K562 (cell line): ENCODE results near the gene MPC1. TPM values are rescaled to one million over a fixed set of nuclear protein-coding genes. Genes with fewer than 3 reads are reported as not detected.
A peak's percentile ranks its signal among the peaks of the same experiment; 100 is the strongest.

Experiments used
- ATAC-seq: fragments of 200-7000 bp; cut with Tn5 transposase; 3 replicates; pipeline ENCODE4 v1.9.1; 2020; ENCODE audit warnings: moderate library complexity
- BruUV-seq: library from RNA; stranded (reverse); fragments of 400-500 nt; replicated peaks from 2 replicates; lab custom pipeline; 2021; lab: Mats Ljungman, UMichigan
- CTCF ChIA-PET: fragments of 300-600 bp; formaldehyde crosslinking; extraction: SDS; loops from one replicate; lab custom pipeline; 2021; ENCODE audit warnings: low intra/inter-chr PET ratio; lab: Yijun Ruan, JAX
- POLR2A ChIA-PET: fragments of 300-600, 350-650 bp; sonication (Branson Sonifier 250); formaldehyde crosslinking; extraction: SDS; loops from one replicate; lab custom pipeline; 2021; ENCODE audit warnings: antibody characterized with exemption, inconsistent platforms; lab: Yijun Ruan, JAX
- DNase-seq, 4 experiments: peaks; one replicate each; pipeline versions ENCODE4 v3.0.0 to v3.0.0-alpha.2; 2011 to 2018; ENCODE audit warnings: low spot score in 3 of 4, mixed read lengths in 3 of 4; ENCODE audit errors: extremely low read depth in 1 of 4
- FAIRE-seq: peaks from 2 replicates; lab custom pipeline; 2011; peaks lifted over from hg19 to GRCh38; lab: Jason Lieb, UNC
- H2AFZ ChIP-seq: 2 replicates; pipeline ENCODE4 v1.6.0; 2011; ENCODE audit warnings: low read depth, low read length, control low read depth, inconsistent platforms
- H3K27ac ChIP-seq: fragments of 200-600 bp; 3 replicates; pipeline ENCODE4 v1.8.0; 2011; ENCODE audit warnings: low read depth, mild to moderate bottlenecking, control low read depth, inconsistent platforms, low read length, moderate library complexity, mixed read lengths; ENCODE audit errors: extremely low read depth
- H3K27me3 ChIP-seq, 2 experiments: fragments of 300-600 bp in 1 of 2; 2 replicates in 1 of 2; 3 replicates in 1 of 2; pipeline versions ENCODE4 v1.6.0 to v1.8.0; 2011; ENCODE audit warnings: inconsistent platforms in 2 of 2, low read length in 2 of 2, mild to moderate bottlenecking in 1 of 2, mixed read lengths in 1 of 2, moderate library complexity in 1 of 2; ENCODE audit not compliant: control insufficient read depth in 2 of 2, insufficient read depth in 2 of 2
- H3K36me3 ChIP-seq: fragments of 300-600 bp; 3 replicates; pipeline ENCODE4 v1.8.0; 2011; ENCODE audit warnings: mild to moderate bottlenecking, low read length, inconsistent platforms; ENCODE audit not compliant: control insufficient read depth, insufficient read depth
- H3K4me1 ChIP-seq, 2 experiments: fragments of 200-600 bp in 1 of 2; replicated peaks in 1 of 2; 2 replicates in 1 of 2; 3 replicates in 1 of 2; pipeline versions ENCODE4 v1.5.1 to v1.8.0; 2011; ENCODE audit warnings: inconsistent platforms in 2 of 2, low read length in 2 of 2, mild to moderate bottlenecking in 1 of 2, mixed read lengths in 1 of 2, moderate library complexity in 1 of 2; ENCODE audit not compliant: control insufficient read depth in 2 of 2, insufficient read depth in 2 of 2
- H3K4me2 ChIP-seq: 2 replicates; pipeline ENCODE4 v1.6.1; 2011; ENCODE audit warnings: low read length, control low read depth, inconsistent platforms, mixed read lengths; ENCODE audit not compliant: insufficient read depth
- H3K4me3 ChIP-seq: fragments of 200-600 bp; sonication (generic), shearing (Covaris generic); 2 replicates; pipeline ENCODE4 v1.5.1; 2016; ENCODE audit warnings: control low read depth, inconsistent platforms
- H3K79me2 ChIP-seq: fragments of 200-600 bp; 3 replicates; pipeline ENCODE4 v1.8.0; 2011; ENCODE audit warnings: low read length, inconsistent platforms; ENCODE audit not compliant: control insufficient read depth, insufficient read depth
- H3K9ac ChIP-seq, 2 experiments: 2 replicates each; pipeline versions ENCODE4 v1.6.0 to v1.6.1; 2011; ENCODE audit warnings: low read depth in 2 of 2, low read length in 2 of 2, control low read depth in 1 of 2, inconsistent platforms in 1 of 2, mild to moderate bottlenecking in 1 of 2, mixed read lengths in 1 of 2; ENCODE audit not compliant: insufficient read depth in 1 of 2
- H3K9me1 ChIP-seq: one replicate; pipeline ENCODE4 v1.6.0; 2011; ENCODE audit warnings: inconsistent platforms, mild to moderate bottlenecking, low read length, moderate library complexity; ENCODE audit not compliant: control insufficient read depth, insufficient read depth
- H3K9me3 ChIP-seq: replicated peaks from 2 replicates; pipeline ENCODE4 v1.5.1; 2011; ENCODE audit warnings: low read depth, low read length, inconsistent platforms; ENCODE audit not compliant: control insufficient read depth, insufficient read depth
- H4K20me1 ChIP-seq: replicated peaks from 2 replicates; pipeline ENCODE4 v1.6.1; 2011; ENCODE audit warnings: low read length, inconsistent platforms, mixed read lengths; ENCODE audit not compliant: control insufficient read depth, insufficient read depth
- ARID1B ChIP-seq: fragments of 450-650 bp; IDR thresholded peaks from 2 replicates; pipeline ENCODE4 v1.6.1; 2016; ENCODE audit warnings: antibody characterized with exemption, mild to moderate bottlenecking, inconsistent platforms
- CBFA2T3 ChIP-seq: fragments of 450-650 bp; IDR thresholded peaks from 2 replicates; pipeline ENCODE4 v1.6.1; 2017
- CBX2 ChIP-seq: fragments of 200-600 bp; sonication (generic); IDR thresholded peaks from one replicate; pipeline ENCODE4 v1.6.1; 2012; ENCODE audit warnings: mild to moderate bottlenecking, low read length, inconsistent platforms; ENCODE audit not compliant: insufficient read depth, poor library complexity, severe bottlenecking
- ELK3 ChIP-seq: fragments of 450-650 bp; formaldehyde crosslinking; IDR thresholded peaks from 2 replicates; pipeline ENCODE4 v1.4.0; 2020; ENCODE audit warnings: mild to moderate bottlenecking
- GABPB2 ChIP-seq: fragments of 250-450 bp; sonication (Bioruptor Pico); conservative IDR thresholded peaks from 2 replicates; pipeline ENCODE4 v1.5.1; 2021; ENCODE audit warnings: mild to moderate bottlenecking
- HCFC1 ChIP-seq: IDR thresholded peaks from 2 replicates; pipeline ENCODE4 v1.6.1; 2012; ENCODE audit warnings: low read depth, low read length, improper control_type of control experiment
- HIVEP1 ChIP-seq: fragments of 250-450 bp; sonication (Bioruptor Pico); IDR thresholded peaks from 2 replicates; pipeline ENCODE4 v1.4.0; 2020; ENCODE audit warnings: mild to moderate bottlenecking
- MTA1 ChIP-seq: fragments of 450-650 bp; IDR thresholded peaks from 2 replicates; pipeline ENCODE4 v1.6.1; 2017; ENCODE audit warnings: borderline replicate concordance
- NFATC3 ChIP-seq: fragments of 450-650 bp; IDR thresholded peaks from 2 replicates; pipeline ENCODE4 v1.6.1; 2017; ENCODE audit warnings: mild to moderate bottlenecking
- PATZ1 ChIP-seq: fragments of 250-450 bp; sonication (Bioruptor Pico); IDR thresholded peaks from 2 replicates; pipeline ENCODE4 v1.5.0; 2020; ENCODE audit warnings: mild to moderate bottlenecking, borderline replicate concordance
- PRPF4 ChIP-seq: fragments of 200-400 bp; formaldehyde crosslinking; IDR thresholded peaks from one replicate; pipeline ENCODE4 v1.6.1; 2017; ENCODE audit warnings: low read length, low read depth, mild to moderate bottlenecking; ENCODE audit not compliant: insufficient read depth, poor library complexity, severe bottlenecking
- SMARCA4 ChIP-seq: fragments of 450-650 bp; IDR thresholded peaks from 2 replicates; pipeline ENCODE4 v1.6.1; 2016
- STAG1 ChIP-seq: sonication (generic); formaldehyde crosslinking; IDR thresholded peaks from 2 replicates; pipeline ENCODE4 v1.5.0; 2020; ENCODE audit warnings: missing genetic modification reagents, borderline replicate concordance
- TGIF2 ChIP-seq: sonication (generic); formaldehyde crosslinking; IDR thresholded peaks from 2 replicates; pipeline ENCODE4 v1.8.1; 2022; ENCODE audit warnings: mild to moderate bottlenecking, missing genetic modification reagents, moderate library complexity
- UBTF ChIP-seq, 2 experiments: IDR thresholded peaks; 2 replicates each; pipeline ENCODE4 v1.6.1; 2012; ENCODE audit warnings: improper control_type of control experiment in 2 of 2, low read depth in 2 of 2, low read length in 2 of 2, borderline replicate concordance in 1 of 2
- XRCC3 ChIP-seq: fragments of 450-650 bp; IDR thresholded peaks from 2 replicates; pipeline ENCODE4 v1.6.1; 2017; ENCODE audit warnings: mild to moderate bottlenecking, moderate library complexity
- XRCC4 ChIP-seq: IDR thresholded peaks from one replicate; pipeline ENCODE4 v1.6.1; 2011; ENCODE audit not compliant: insufficient read depth, insufficient read length; ENCODE audit errors: extremely low read depth
- ZNF174 ChIP-seq: fragments of 250-450 bp; sonication (Bioruptor Pico); IDR thresholded peaks from 2 replicates; pipeline ENCODE4 v1.4.0; 2020; ENCODE audit warnings: mild to moderate bottlenecking
- WGBS: fragments of 100-300 bp; shearing (Covaris generic); methylation state at CpG from one replicate; pipeline ENCODE4 v1.1.6; 2016; ENCODE audit warnings: low coverage, mixed read lengths; ENCODE audit not compliant: insufficient coverage; ENCODE audit errors: missing lambda C conversion rate; 5-methylcytosine and 5-hydroxymethylcytosine counted together
- in situ Hi-C: fragments of 300-500 bp; cut with MboI; formaldehyde crosslinking; loops from 4 replicates; pipeline ENCODE4 v1.15.0; 2018; ENCODE audit warnings: inconsistent platforms, mixed read lengths
- intact Hi-C: fragments of 100-400 bp; cut with micrococcal nuclease; formaldehyde crosslinking; loops from 2 replicates; pipeline ENCODE4 v1.14.2; 2022
- polyA plus RNA-seq, 8 experiments: library from polyadenylated mRNA; depleted of rRNA in 4 of 8; stranded (reverse) in 5 of 8; unstranded in 3 of 8; fragments of >200 nt; fragmentation: Nextera tagmentation in 2 of 8; fragmentation: Illumina TruSeq in 1 of 8; extraction: Ambion mirVana in 2 of 8; extraction: Trizol in 1 of 8; gene quantifications; 2 replicates each; pipeline versions ENCODE4 v1.2.1 to v1.2.3, GENCODE V29; 2011 to 2014; ENCODE audit warnings: inconsistent platforms in 1 of 8, missing spikeins in 1 of 8
- total RNA-seq, 7 experiments: library from RNA; depleted of rRNA in 6 of 7; stranded (reverse); fragments of >200 nt in 6 of 7; fragmentation: Illumina TruSeq in 2 of 7; extraction: Trizol in 2 of 7; gene quantifications; 2 replicates each; pipeline versions ENCODE4 v1.2.1 to v1.2.3, GENCODE V29; 2011 to 2021; ENCODE audit warnings: low replicate concordance in 1 of 7

Gene MPC1
- total and polyA plus RNA-seq, 9 of the 15 experiments (the other 6 are each of a cell fraction or from before 2014, with no cell fraction given): 78.6 to 185 (median 138) TPM

GRCh38 chr6:166360243-166361076 lies 22.3 kb downstream of the MPC1 start:
- DNase-seq (no peak), FAIRE-seq (no peak), ATAC-seq (peak; percentile 70)
- H3K4me3 ChIP-seq: no peak overlapping the region
- H3K9me3 ChIP-seq: no peaks in the 10 kb centered on the region
- no peak overlapping the region; the same call in 1 of the 2 replicates for H2AFZ ChIP-seq
- no peaks in the 10 kb centered on the region; a peak in 1 of 5 replicates for H3K4me1 ChIP-seq
- H3K4me2 ChIP-seq: no peak overlapping the region
- 11% methylated on average over 8 of the region's 8 CpGs for WGBS
- H4K20me1 ChIP-seq: no peaks in the 10 kb centered on the region
- H3K27me3 ChIP-seq: peaks cover 0 to 8% of the 10 kb centered on the region in 2 experiments; a peak in 2 of 5 replicates
- ChIA-PET CTCF (no interaction called here), POLR2A (interaction anchor here (0.7 to 1.0 kb wide), 3 partner anchors 13 to 17 kb away, joined by 3 to 4 read pairs (median 3); no protein-coding TSS in a partner anchor)
- BruUV-seq: no TSS peak
- no peak overlapping the region for H3K27ac ChIP-seq
- no peaks in the 10 kb centered on the region for H3K79me2 ChIP-seq
- in situ Hi-C loops (no loop called here), intact Hi-C loops (no loop called here)
- no peaks in the 10 kb centered on the region for H3K9me1 ChIP-seq
- no peak overlapping the region for H3K9ac ChIP-seq
- peaks cover 19% of the 10 kb centered on the region; the same call in 2 of the 3 replicates for H3K36me3 ChIP-seq
- TF ChIP-seq XRCC4 (no peak), PATZ1 (CRISPR knock-in tag) (no peak), HCFC1 (no peak), NFATC3 (no peak), TGIF2 (CRISPR knock-in tag) (no peak), ELK3 (CRISPR knock-in tag) (no peak), PRPF4 (no peak), UBTF (IDR thresholded peaks at IDR 0.05; ENCODE audit: borderline replicate concordance in 1 of 2, low read depth in 2 of 2, low read length in 2 of 2) (no peak), XRCC3 (no peak), CBFA2T3 (no peak), CBX2 (no peak), ARID1B (no peak), MTA1 (no peak), STAG1 (CRISPR knock-in tag) (no peak), HIVEP1 (CRISPR knock-in tag) (no peak), SMARCA4 (0 out of 2 replicates have a peak, but pooled peaks have one; percentile 24), ZNF174 (CRISPR knock-in tag) (no peak), GABPB2 (no peak)
